PC-9 (cell line): Measurements from ENCODE around the gene UBE2H. TPM values are rescaled to one million over a fixed set of nuclear protein-coding genes. Genes with fewer than 3 reads are reported as not detected.

Experiments
- BruUV-seq: library from RNA; stranded (reverse); fragments of 400-500 nt; replicated peaks from 2 replicates; lab custom pipeline; 2021; lab: Mats Ljungman, UMichigan
- CTCF ChIA-PET: fragments of 300-600 bp; sonication (Branson Sonifier 250); formaldehyde crosslinking; loops from one replicate; lab custom pipeline; 2022; ENCODE audit warnings: antibody characterized with exemption; lab: Charles Lee
- POLR2A ChIA-PET: fragments of 300-600 bp; sonication (Branson Sonifier 250); formaldehyde crosslinking; loops from one replicate; lab custom pipeline; 2022; ENCODE audit warnings: antibody characterized with exemption; ENCODE audit not compliant: unreplicated experiment; lab: Charles Lee
- DNase-seq, 2 experiments: peaks; one replicate each; pipeline versions ENCODE4 v3.0.0 to v3.0.0-alpha.2; 2015 to 2022; ENCODE audit warnings: mixed read lengths in 1 of 2
- H2AFZ ChIP-seq: fragments of 200-600 bp; sonication (generic); 2 replicates; pipeline ENCODE4 v1.8.1; 2017; ENCODE audit warnings: antibody characterized with exemption
- H3F3A ChIP-seq: fragments of 200-600 bp; sonication (generic); 2 replicates; pipeline ENCODE4 v1.8.1; 2017; ENCODE audit warnings: antibody characterized with exemption, mild to moderate bottlenecking, low read depth; ENCODE audit not compliant: insufficient read depth
- H3K27ac ChIP-seq: fragments of 200-600 bp; sonication (generic); 2 replicates; pipeline ENCODE4 v1.6.1; 2016; ENCODE audit warnings: mixed run types
- H3K27me3 ChIP-seq: fragments of 200-600 bp; sonication (generic); 2 replicates; pipeline ENCODE4 v1.6.1; 2016; ENCODE audit warnings: low read depth, mixed run types; ENCODE audit not compliant: insufficient read depth
- H3K36me3 ChIP-seq: fragments of 200-600 bp; sonication (generic); 2 replicates; pipeline ENCODE4 v1.6.1; 2016; ENCODE audit warnings: low read depth, mixed run types
- H3K4me1 ChIP-seq: fragments of 200-600 bp; sonication (generic); replicated peaks from 2 replicates; pipeline ENCODE4 v1.6.1; 2016; ENCODE audit warnings: mixed run types; ENCODE audit not compliant: insufficient read depth
- H3K4me2 ChIP-seq: fragments of 200-600 bp; sonication (generic); 2 replicates; pipeline ENCODE4 v1.6.1; 2017; ENCODE audit warnings: mixed run types
- H3K4me3 ChIP-seq: fragments of 200-600 bp; sonication (generic); 2 replicates; pipeline ENCODE4 v1.6.1; 2016; ENCODE audit warnings: mixed run types
- H3K79me2 ChIP-seq: fragments of 200-600 bp; sonication (generic); 2 replicates; pipeline ENCODE4 v1.6.1; 2017; ENCODE audit warnings: low read depth, mixed run types
- H3K9me2 ChIP-seq: fragments of 200-600 bp; sonication (generic); 2 replicates; pipeline ENCODE4 v1.8.1; 2017; ENCODE audit warnings: mild to moderate bottlenecking; ENCODE audit not compliant: insufficient read depth
- H3K9me3 ChIP-seq: fragments of 200-600 bp; sonication (generic); 2 replicates; pipeline ENCODE4 v1.8.1; 2016; ENCODE audit warnings: low read depth; ENCODE audit not compliant: insufficient read depth
- H4K20me1 ChIP-seq: fragments of 200-600 bp; sonication (generic); 2 replicates; pipeline ENCODE4 v1.8.1; 2017; ENCODE audit not compliant: insufficient read depth
- CTCF ChIP-seq: fragments of 200-600 bp; sonication (generic); conservative IDR thresholded peaks from 2 replicates; pipeline ENCODE4 v1.6.1; 2017; ENCODE audit warnings: mixed run types, antibody characterized with exemption, mild to moderate bottlenecking, moderate library complexity
- EZH2 ChIP-seq: fragments of 200-600 bp; sonication (generic); IDR thresholded peaks from 2 replicates; pipeline ENCODE4 v1.8.0; 2017; ENCODE audit warnings: antibody characterized with exemption, low read depth
- intact Hi-C: fragments of 100-400 bp; cut with micrococcal nuclease; formaldehyde crosslinking; loops from one replicate; pipeline ENCODE4 v1.10.0; 2022; ENCODE audit not compliant: unreplicated experiment
- total RNA-seq: library from RNA; stranded (reverse); gene quantifications from 2 replicates; pipeline ENCODE4 v1.2.3, GENCODE V29; 2021

UBE2H gene
- total RNA-seq, 1 experiment from 2014 or later: 211 TPM

- ChIA-PET CTCF (interaction anchor here (0.6 to 1.4 kb wide), 3 partner anchors 92 to 442 kb away, joined by 4 to 19 read pairs (median 5); no protein-coding TSS in a partner anchor), POLR2A (no interaction called here)
- intact Hi-C loops: no loop called here
- Histone ChIP-seq H3K36me3 (0 out of 2 replicates have a peak, but pooled peaks cover 9% of the 10 kb centered on the region), H3K4me1 (peaks cover 41% of the 10 kb centered on the region), H3K27me3 (no peaks in the 10 kb centered on the region), H3K4me2 (no peak overlapping the region), H3K79me2 (no peaks in the 10 kb centered on the region), H3K27ac (no peak overlapping the region), H2AFZ (no peak overlapping the region), H3K4me3 (no peak overlapping the region), H3F3A (peaks cover 53% of the 10 kb centered on the region), H4K20me1 (no peaks in the 10 kb centered on the region), H3K9me2 (no peaks in the 10 kb centered on the region), H3K9me3 (no peaks in the 10 kb centered on the region)
- no peak for DNase-seq
- TF ChIP-seq CTCF: no peak
- no peak for TF ChIP-seq EZH2
- no TSS peak for BruUV-seq
These were observed 123.6 kb downstream of the UBE2H start for GRCh38 chr7:129828989-129829736.

GRCh38 chr7:129828078-129828762 is 124.5 kb downstream of the UBE2H start:
- ChIA-PET POLR2A (interaction anchor here (0.5 kb wide), 1 partner anchor 120 kb away, joined by 3 read pairs; no protein-coding TSS in a partner anchor), CTCF (no interaction called here)
- intact Hi-C loops: no loop called here

More at GRCh38 chr7:129828078-129828762, 124.5 kb downstream of the UBE2H start:
- BruUV-seq: no TSS peak
- TF ChIP-seq CTCF (no peak), EZH2 (no peak)
- no peak for DNase-seq
- H3F3A ChIP-seq: peaks cover 54% of the 10 kb centered on the region
- H3K27me3 ChIP-seq: no peaks in the 10 kb centered on the region
- H3K4me3 ChIP-seq: no peak overlapping the region
- H3K79me2 ChIP-seq: no peaks in the 10 kb centered on the region
- peaks cover 43% of the 10 kb centered on the region for H3K4me1 ChIP-seq
- 0 out of 2 replicates have a peak, but pooled peaks cover 3% of the 10 kb centered on the region for H3K36me3 ChIP-seq
- H4K20me1 ChIP-seq: no peaks in the 10 kb centered on the region
- H3K27ac ChIP-seq: peak overlapping the region; percentile 7; the same call in 1 of the 2 replicates
- H3K9me2 ChIP-seq: no peaks in the 10 kb centered on the region
- H2AFZ ChIP-seq: no peak overlapping the region
- no peak overlapping the region for H3K4me2 ChIP-seq
- H3K9me3 ChIP-seq: no peaks in the 10 kb centered on the region
